ENCODE measurements around the gene RIPK4.
A peak's percentile ranks its signal among the peaks of the same experiment; 100 is the strongest.

The RIPK4 gene

GRCh38 chr21:41783476-41784180 lies 16.8 kb upstream of the RIPK4 start:
- H3K4me3 ChIP-seq (ENCODE audit: low read depth, low read length), result no peak overlapping the region
- TF ChIP-seq CTCF (conservative IDR thresholded peaks at IDR 0.05; ENCODE audit: low read depth, low read length), result no peak
- DNase-seq (ENCODE audit: low read depth), result peak; percentile 51

GRCh38 chr21:41781050-41781410 lies 14.2 kb upstream of the RIPK4 start:
- no peak for TF ChIP-seq CTCF (conservative IDR thresholded peaks at IDR 0.05; ENCODE audit: low read depth, low read length)
- no peak overlapping the region for H3K4me3 ChIP-seq (ENCODE audit: low read depth, low read length)
- no peak for DNase-seq (ENCODE audit: low read depth)

DNA sequence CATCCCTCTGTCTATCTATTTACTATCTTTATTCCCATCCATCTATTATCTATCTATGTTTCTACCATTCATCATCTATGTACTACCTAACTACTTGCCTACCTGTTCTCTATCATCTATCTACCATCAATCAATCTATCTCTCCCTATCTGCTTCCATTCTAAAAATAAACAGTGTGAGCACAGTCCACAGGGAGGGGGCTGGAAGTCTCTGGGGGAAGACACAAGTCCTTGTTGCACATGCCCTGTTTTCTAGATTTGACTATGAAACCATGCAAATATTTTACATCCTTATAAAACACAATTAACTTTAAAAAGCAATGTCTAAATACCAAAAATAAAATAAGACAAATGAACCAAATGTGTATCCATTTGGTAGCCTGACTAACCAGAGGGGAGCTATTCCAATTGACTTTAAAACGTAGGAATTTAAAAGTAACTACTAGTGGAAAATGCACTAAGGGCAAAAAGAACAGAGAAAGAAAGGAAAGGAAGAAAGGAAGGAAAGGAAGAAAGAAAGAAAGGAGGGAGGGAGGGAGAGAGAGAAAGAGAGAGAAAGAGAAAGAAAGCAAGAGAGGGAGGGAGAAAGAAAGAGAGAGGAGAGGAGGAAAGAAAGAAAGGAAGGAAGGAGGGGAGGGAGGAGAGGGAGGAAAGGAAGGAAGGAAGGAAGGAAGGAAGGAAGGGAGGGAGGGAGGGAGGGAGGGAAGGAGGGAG lies 13.6 kb upstream of the RIPK4 start:
- DNase-seq (ENCODE audit: low read depth), result no peak
- TF ChIP-seq CTCF (conservative IDR thresholded peaks at IDR 0.05; ENCODE audit: low read depth, low read length), result no peak

DNA sequence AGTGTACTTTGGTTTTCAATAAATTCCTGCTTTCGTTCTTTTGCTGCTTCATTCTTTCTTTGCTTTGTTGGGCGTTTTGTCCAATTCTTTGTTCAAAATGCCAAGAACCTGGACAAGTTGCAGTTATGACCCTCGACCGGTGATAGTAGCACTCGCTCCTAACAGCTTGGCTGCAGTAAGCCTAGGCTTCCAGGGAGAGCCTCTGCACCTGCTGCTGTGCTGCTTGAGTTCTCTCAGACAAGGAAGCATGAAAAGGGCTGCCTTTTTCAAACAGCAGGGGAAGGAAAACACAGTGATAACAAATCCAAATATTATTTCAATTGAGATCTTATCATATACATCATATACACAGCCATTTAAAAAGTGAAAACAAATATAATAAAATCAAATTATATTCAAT lies 12.8 kb upstream of the RIPK4 start:
- no peak overlapping the region for H3K4me3 ChIP-seq (ENCODE audit: low read depth, low read length)
- DNase-seq (ENCODE audit: low read depth), result no peak
- no peak for TF ChIP-seq CTCF (conservative IDR thresholded peaks at IDR 0.05; ENCODE audit: low read depth, low read length)

More for the DNA sequence above, 13.6 kb upstream of the RIPK4 start:
- H3K4me3 ChIP-seq (ENCODE audit: low read depth, low read length), result no peak overlapping the region

- TF ChIP-seq CTCF (conservative IDR thresholded peaks at IDR 0.05; ENCODE audit: low read depth, low read length), result no peak
- DNase-seq (ENCODE audit: low read depth), result no peak
- no peak overlapping the region for H3K4me3 ChIP-seq (ENCODE audit: low read depth, low read length)
These were observed 12.2 kb upstream of the RIPK4 start for GRCh38 chr21:41778930-41779600.

DNA sequence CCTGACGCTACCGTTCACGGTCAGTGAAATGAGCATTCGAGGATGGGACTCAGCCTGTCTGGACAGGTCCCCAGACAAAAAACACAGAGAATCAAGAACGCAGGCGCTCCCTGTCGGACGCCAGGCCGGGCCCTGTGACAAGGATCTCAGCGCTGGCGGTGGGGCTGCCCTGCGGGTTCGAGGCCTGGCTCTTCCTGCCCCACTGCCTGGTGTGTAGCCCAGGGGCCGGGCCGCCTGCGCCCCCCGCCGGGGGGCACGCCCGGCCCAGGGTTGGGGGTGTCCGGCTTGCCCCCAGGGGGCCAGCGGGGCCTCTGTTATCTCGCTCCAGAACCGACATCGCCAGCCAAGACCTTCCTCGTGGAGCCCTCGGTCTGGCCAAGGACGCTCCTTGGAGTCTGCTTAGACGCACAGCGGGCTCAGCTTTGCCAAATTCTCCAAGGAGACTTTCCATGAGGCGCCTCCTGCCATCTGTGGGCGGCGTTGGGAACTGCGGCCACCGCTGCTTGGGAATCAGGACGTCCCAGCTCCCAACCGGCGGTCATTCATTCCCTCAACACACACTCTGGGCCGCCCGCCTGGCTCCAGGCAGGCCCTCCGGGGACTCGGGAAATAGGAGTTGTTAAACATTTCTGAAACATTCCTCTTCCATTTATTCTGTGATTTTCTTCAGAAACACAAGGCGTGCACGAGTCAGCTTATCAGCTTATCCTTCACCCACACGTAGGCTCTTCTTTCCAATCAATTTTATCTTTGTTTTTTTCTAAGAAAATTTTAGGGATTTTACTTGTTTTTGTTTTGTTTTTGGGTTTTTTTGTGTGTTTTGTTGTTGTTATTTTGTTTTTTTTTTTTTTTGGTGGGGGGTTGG lies 11.3 kb upstream of the RIPK4 start:
- DNase-seq (ENCODE audit: low read depth), result peak; percentile 86
- peak; percentile 91 for TF ChIP-seq CTCF (conservative IDR thresholded peaks at IDR 0.05; ENCODE audit: low read depth, low read length)
- H3K4me3 ChIP-seq (ENCODE audit: low read depth, low read length), result no peak overlapping the region

Data from choroid plexus epithelial cell (primary cell).